ENCODE results near the gene UNK. TPM values are rescaled to one million over a fixed set of nuclear protein-coding genes. Genes with fewer than 3 reads are reported as not detected.

The UNK gene
- total RNA-seq, 1 donor from 2014 or later: 16.9 TPM

Other genes starting within 250 kb of the UNK start
- gene MYO15B, start 197.0 kb upstream of the UNK start, total RNA-seq: 63.4 TPM
- gene SMIM5, start 151.4 kb upstream of the UNK start, total RNA-seq: 5.9 TPM
- 21.5 TPM for gene RECQL5, start 117.7 kb upstream of the UNK start, total RNA-seq
- 57.0 TPM for gene SAP30BP, start 117.5 kb upstream of the UNK start, total RNA-seq
- gene ITGB4, start 63.3 kb upstream of the UNK start, total RNA-seq: 48.2 TPM
- gene GALK1, start 19.6 kb upstream of the UNK start, total RNA-seq: 17.6 TPM
- gene UNC13D, start 59.6 kb downstream of the UNK start, total RNA-seq: 82.3 TPM
- gene WBP2, start 70.5 kb downstream of the UNK start, total RNA-seq: 22.9 TPM
- gene TRIM47, start 93.8 kb downstream of the UNK start, total RNA-seq: 54.2 TPM
- 25.8 TPM for gene TRIM65, start 112.1 kb downstream of the UNK start, total RNA-seq
- gene MRPL38, start 120.1 kb downstream of the UNK start, total RNA-seq: 62.1 TPM
- gene FBF1, start 156.2 kb downstream of the UNK start, total RNA-seq: 9.8 TPM
- gene ACOX1, start 194.4 kb downstream of the UNK start, total RNA-seq: 33.8 TPM
- 13.4 TPM for gene TEN1, start 194.4 kb downstream of the UNK start, total RNA-seq
- 7.2 TPM for gene CDK3, start 216.0 kb downstream of the UNK start, total RNA-seq
- gene EVPL, start 242.5 kb downstream of the UNK start, total RNA-seq: 42.3 TPM